T-helper 1 cell treated with Interleukin-12 subunit alpha and Interleukin-12 subunit beta and Interleukin-4 antibody, amounts not matched to agents 30 ng/mL and 1 ng/mL, for 36 hours (primary cell): ENCODE data around the gene MIS18A. TPM values are rescaled to one million over a fixed set of nuclear protein-coding genes. Genes with fewer than 3 reads are reported as not detected.
"Not testable (repeated sequence)": the region's sequence is repeated elsewhere in the genome, so short reads cannot be mapped to it uniquely, and the experiment has no call there.

ENCODE experiments used
- intact Hi-C: fragments of 100-400 bp; cut with micrococcal nuclease; formaldehyde crosslinking; loops from one replicate; pipeline ENCODE4 v1.15.1; 2024
- total RNA-seq: library from RNA; stranded (reverse); gene quantifications from 2 replicates; pipeline ENCODE4 v1.2.3, GENCODE V29; 2022

Gene MIS18A
- total RNA-seq, 1 donor from 2014 or later, result 17.0 TPM

DNA sequence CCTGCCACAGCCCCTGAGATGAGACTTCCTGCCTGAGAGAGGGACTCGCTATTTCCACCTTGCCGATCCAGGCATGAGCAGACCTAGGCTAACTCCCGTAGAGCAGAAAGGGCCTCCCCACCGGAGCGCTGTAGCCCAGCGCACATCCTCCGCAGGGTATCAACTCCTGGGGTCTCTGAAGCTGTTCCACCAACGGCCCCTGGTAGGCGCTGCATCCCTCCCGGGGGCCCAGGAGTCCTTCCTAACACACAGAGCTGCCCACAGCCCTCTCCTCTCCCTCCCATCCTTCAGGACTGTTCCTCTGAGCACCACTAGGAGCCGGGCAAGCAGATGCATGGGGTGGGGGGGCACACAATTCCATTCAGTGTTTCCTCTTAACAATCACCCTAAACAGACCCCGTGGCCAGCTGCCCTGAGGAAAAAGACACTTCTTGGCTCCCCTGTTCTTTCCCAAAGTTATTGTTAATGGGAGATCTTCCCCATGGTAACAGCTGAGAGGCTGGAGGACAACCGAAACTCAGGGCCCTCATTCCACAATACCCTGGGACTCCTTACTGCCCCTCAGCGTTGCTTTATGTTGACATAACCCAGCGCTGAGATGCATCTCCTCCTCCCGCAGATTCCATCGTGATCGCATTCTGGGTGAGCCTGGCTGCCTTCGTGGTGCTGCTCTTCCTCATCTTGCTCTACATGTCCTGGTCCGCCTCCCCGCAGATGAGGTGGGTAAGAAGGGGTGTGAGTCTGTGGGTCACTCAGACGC lies 27.4 kb upstream of the MIS18A start:
- intact Hi-C loops, result no loop called here

DNA sequence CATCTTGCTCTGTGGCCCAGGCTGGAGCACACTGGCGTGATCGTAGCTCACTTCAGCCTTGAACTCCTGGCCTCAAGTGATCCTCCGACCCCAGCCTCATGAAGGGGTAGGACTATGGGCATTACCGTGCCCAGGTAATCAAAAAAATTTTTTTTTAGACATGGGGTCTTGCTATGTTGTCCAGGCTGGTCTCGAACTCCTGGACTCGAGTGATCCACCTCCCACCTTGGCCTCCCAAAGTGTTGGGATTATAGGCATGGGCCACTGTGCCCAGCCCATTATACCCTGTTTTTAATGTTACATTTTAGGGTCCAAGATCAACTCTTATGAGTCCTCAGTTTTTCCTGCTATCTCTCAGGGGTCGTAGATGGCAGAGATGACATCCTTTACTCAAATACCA lies 26.1 kb upstream of the MIS18A start:
- intact Hi-C loops, result no loop called here

DNA sequence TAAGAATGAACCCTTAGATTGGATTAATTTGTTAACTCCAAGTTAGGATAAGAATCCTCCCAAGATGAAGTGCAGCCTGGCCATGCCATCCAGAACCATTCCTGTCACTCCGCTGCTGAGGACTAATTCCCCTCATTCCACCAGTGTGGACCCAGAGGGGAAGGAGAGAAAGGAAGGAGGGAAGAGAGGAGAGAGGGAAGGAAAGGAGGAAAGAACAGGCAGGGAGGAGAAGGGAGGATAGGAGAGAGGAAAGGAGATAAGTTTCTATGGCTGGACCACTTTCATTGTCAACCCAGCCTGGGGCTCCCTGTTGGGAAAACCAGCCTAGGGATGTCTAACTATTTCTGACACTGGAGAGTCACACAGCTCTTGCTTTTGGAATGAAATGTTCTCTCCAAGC lies 24.5 kb upstream of the MIS18A start:
- intact Hi-C loops, result no loop called here

DNA sequence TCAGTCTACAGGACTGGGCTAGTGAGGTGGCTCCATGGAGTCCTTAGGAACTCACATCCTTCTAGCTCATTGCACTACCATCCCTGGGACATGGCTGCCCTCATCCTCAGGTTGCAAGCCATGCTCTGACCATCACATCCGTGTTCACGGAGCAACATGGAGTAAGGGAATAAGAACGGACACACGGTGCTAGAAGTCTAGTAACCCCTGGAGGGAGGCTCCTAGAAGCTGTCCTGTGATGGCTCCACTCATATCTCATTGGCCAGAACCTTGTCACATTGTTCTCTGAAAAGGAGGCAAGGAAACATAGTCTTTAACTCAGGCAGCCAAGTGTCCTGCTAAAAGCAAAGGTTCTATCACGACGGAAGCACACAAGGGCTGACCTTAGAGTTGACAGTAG lies 23.7 kb upstream of the MIS18A start:
- intact Hi-C loops, result no loop called here

DNA sequence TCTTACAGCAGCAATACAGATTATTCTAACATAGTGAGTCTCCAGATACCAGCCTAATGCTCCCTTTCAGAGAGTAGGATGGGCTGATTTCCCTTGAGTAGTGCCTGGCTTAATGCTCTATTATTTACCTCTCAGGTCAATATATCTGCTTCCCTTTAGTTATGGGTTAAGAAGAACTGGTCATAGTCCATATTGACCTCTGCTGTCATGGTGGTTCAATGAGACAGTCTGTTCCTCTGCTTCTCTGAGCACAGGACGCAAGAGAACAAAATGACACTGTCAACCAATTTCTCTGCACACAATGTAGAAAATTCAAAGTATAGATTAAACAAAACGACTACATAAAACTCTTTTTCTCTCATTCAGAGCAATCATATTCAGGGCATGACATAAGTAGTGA lies 22.7 kb upstream of the MIS18A start:
- intact Hi-C loops, result no loop called here

DNA sequence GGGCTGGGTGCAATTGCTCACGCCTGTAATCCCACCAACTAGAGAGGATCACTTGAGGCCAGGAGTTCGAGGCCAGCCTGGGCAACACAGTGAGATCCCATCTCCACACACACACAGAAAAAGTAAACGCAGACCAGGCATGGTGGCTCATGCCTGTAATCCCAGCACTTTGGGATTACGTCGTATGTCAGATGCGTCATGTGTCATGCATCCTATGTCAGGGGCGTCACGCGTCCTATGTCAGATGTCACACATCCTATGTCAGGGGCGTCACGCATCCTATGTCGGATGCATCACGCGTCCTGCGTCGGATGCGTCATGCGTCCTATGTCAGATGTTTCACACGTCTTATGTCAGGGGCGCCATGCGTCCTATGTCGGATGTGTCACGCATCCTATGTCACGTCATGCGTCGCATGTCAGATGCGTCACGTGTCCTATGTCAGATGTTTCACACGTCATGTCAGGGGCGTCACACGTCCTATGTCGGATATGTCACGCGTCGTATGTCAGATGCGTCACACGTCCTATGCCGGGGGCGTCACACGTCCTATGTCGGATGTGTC lies 21.4 kb upstream of the MIS18A start:
- intact Hi-C loops, result no loop called here

DNA sequence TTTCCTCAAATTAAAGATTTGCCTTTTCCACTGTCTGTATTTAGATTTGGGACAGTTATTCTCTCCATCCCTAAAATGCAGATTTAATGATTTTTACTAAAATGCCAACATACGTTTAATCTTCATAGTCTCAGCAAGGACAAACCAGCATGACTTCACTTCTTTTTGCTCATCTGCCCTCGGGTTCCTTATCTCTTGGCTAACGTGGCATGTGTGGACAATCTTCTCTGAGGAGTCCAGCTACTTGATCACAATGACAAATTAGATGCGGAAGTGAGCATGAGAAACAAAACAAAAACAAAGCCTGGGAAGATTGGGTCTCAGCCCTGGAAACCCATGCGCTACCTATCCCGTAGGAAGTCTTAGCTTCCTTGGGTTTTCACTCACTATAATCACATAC lies 20.8 kb upstream of the MIS18A start:
- intact Hi-C loops, result no loop called here

DNA sequence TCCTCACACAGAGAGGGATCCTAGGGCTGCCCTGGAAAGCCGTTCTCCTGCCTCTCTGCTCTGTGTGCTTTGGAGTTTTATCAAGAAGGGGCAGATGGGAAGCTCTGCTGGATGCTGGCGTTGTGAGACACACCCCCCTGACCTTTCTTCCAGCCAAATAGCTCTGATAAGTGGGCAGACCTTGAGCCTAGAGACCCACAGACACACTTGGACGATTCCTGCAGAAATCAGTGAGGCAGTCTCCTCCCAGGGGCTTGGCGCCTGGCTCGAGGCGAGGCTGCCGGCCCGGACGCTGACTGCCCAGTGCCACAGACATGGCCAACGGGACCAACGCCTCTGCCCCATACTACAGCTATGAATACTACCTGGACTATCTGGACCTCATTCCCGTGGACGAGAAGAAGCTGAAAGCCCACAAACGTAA lies 19.8 kb upstream of the MIS18A start, which contains the start of gene MRAP:
Gene MRAP, plus strand, starts transcription at position 198 of the 424 bp plus-strand sequence. Its CDS starts 117 bp downstream, at position 315.
- intact Hi-C loops, result no loop called here

DNA sequence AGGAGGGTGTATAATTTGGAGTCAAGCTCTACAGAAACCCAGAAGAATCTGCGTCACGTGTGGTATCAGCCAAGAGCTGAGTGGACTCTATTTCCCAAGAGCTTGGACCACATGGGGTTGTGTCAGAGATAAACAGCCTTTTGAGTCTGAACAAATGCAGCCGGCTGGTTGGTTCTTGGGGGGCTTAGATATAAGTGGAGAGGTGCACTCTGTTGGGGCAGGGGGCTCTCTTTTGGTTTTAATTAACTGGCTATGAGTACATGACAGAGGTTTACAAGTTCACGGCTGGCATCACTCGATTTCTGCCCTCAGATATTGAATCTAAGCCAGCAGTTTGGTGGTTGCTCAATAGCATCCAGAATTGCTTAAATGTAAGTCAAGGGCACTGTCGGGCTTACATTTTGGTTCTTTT lies 19.3 kb upstream of the MIS18A start:
- intact Hi-C loops, result no loop called here

DNA sequence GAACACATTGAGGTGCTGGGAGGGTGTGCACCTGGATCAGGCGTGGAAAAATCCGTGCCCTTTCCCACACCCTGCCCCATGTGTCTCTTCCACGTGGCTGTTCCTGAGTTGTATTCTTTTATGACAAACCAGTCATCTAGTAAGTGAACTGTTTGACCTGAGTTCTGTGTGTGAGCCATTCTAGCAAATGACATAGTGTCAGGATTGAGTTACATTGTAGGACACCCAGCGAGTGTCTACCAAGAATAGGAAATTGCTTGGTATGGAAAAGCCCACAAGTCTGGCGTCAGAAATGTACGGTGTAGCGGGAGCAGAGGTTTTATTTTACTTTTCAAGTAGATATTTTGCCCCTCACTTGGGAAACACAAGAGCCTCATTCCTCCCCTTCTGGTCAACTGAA lies 18.6 kb upstream of the MIS18A start:
- intact Hi-C loops, result no loop called here

DNA sequence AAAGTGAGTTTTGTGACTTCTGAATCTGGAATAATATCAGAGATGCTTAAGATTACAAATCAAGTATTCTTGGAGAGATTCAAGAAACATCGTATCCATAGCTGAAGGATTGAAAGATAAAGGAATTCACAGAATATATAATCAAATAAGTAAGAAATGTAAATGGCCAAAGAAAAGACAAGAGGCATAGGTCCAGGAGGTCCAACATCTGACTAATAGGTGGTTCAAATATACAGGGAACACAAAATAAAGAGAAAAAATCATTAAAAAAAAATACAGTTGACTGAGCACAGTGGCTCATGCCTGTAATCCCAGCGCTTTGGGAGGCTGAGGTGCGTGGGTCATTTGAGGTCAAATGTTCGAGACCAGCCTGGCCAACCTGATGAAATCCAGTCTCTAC lies 6.6 kb upstream of the MIS18A start:
- intact Hi-C loops, result loop anchor here (10.0 kb wide), 1 partner anchor 791 kb away; no protein-coding TSS in a partner anchor

DNA sequence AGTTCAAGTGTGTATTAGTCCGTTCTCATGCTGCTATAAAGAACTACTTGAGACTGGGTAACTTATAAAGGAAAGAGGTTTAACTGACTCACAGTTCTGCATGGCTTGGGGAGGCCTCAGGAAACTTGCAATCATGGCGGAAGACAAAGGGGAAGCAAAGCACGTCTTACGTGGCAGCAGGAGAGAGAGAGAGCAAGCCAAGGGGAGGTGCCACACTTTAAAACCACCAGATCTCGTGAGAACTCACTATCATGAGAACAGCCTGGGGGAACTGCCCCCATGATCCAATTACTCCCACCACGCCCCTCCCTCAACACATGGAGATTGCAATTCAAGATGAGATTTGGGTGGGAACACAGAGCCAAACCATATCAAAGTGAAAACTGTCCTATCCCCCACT lies 4.1 kb upstream of the MIS18A start:
- intact Hi-C loops, result loop anchor here (10.0 kb wide), 1 partner anchor 788 kb away; no protein-coding TSS in a partner anchor

DNA sequence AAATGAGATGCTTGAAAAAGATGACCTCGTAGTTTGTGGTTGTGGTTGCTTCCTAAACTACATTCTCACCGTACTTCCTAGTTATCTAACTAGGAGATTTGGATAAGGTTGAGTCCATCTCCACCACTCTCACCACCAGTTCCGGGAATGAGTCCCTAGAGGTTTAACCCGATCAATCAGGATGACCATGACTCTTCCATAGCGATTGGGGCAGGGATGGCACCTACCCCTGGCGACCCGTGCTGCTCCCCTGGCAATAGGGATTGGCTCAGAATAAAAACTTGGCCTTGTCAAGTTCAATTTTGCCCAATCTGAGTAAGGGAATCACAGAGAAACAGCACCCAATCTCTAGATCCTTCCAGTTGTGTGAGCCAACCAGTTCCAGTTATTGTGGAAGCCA lies 2.7 kb upstream of the MIS18A start:
- intact Hi-C loops, result loop anchor here (10.0 kb wide), 1 partner anchor 787 kb away; no protein-coding TSS in a partner anchor

DNA sequence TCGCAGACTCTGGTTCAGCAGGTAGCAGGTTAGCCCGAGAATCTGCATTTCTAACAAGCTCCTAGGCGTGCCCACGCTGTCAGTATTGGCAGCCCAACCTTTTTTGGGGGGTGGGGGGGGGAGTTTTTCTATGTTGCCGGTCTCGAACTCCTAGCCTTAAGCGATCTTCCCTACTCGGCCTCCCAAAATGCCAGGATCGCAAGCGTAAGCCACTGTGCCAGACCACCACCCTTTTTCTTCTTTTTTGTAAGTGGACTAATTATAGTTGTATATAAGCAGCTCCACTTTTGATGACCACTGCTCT lies 480 bp upstream of the MIS18A start:
- intact Hi-C loops, result loop anchor here (1.0 to 5.0 kb wide), 9 partner anchors 114 to 1363 kb away; partner anchors contain the start of genes CFAP298, DNAJC28, EVA1C and ITSN1

DNA sequence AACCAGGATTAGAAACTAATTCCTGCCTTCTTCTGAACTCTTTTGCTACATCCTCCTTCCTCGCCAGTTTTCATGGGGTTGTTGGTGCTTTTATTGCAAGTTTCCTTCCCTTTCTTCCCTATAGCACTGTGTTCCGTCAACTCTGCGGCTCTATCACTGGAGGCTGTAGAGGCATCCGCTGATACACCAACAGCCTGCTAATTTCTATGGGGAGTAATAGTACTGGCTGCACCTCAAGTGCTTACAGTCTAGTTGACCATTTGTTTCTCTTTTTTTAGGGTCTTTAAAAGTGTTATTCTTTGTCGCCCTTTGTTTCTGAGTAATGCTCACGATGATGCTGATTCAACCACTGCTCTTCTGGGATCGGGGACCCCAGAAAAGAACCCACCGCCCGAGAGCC lies 746 bp downstream of the MIS18A start:
- intact Hi-C loops, result loop anchor here (1.0 to 5.0 kb wide), 5 partner anchors 134 to 1365 kb away; partner anchors contain the start of genes DNAJC28, EVA1C, ITSN1 and SCAF4

DNA sequence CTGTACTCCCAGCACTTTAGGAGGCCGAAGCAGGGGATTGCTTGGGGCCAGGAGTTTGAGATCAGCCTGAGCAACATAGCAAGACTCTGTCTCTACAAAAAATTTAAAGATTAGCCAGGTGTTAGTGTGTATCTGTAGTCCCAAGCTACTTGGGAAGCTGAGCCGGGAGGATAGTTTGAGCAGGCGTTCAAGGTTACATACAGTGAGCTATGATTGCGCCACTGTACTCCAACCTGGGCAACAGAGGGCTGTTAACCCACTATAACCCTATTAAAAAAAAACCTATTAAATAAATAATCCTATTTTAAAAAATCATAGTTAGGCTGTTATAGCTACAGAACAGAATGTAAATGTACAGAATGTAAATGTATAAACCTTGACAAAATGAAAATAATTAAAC lies 2.2 kb downstream of the MIS18A start:
- intact Hi-C loops, result loop anchor here (5.0 kb wide), 2 partner anchors 136 to 1216 kb away; partner anchors contain the start of genes DNAJC28 and EVA1C

DNA sequence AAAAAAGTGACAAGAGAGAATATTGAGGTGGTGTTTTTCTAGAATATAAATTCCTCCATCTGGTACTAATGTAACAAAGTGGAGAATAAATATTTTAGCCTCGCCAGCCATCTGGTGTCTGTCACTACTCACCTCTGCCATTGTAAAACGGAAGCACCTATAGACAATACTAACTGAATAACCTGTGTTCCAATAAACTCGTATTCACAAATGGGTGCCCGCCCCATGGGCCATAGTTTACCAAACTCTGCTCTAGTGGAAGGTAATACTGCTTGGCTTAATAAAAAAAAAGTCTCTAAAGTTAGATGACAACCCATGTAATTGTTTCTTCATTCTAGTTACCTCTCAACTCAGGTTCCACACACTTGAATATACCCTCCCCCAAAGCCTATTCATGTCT lies 8.1 kb downstream of the MIS18A start:
- intact Hi-C loops, result no loop called here

DNA sequence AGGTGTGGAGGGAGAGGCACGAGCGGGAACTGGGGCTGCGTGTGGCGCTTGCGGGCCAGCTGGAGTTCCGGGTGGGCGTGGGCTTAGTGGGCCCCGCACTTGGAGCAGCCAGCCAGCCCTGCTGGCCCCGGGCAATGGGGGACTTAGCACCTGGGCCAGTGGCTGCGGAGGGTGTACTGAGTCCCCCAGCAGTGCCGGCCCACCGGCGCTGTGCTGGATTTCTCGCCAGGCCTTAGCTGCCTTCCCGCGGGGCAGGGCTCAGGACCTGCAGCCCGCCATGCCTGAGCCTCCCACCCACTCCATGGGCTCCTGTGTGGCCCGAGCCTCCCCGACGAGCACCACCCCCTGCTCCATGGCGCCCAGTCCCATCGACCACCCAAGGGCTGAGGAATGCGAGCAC lies 13.5 kb downstream of the MIS18A start:
- intact Hi-C loops, result not testable (repeated sequence)

DNA sequence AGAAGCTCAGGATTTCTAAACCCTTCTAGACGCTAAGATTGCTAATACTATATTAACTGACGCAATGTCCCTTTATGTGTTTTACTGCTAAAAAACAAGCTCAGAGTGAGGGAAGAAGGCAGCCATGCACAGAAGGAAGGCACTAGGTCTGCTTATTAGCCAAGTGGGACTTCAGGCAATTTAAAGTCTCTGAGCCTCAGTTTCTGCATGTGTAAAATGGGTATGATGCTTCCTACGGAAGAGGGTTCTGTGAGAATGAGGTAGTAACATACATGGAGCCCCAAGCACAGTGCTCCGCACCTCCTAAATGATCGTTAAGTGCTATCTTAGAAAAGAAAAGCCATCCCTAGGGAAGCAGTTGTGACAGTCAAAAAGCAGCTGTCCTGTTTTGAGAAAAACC lies 16.9 kb downstream of the MIS18A start:
- intact Hi-C loops, result no loop called here

DNA sequence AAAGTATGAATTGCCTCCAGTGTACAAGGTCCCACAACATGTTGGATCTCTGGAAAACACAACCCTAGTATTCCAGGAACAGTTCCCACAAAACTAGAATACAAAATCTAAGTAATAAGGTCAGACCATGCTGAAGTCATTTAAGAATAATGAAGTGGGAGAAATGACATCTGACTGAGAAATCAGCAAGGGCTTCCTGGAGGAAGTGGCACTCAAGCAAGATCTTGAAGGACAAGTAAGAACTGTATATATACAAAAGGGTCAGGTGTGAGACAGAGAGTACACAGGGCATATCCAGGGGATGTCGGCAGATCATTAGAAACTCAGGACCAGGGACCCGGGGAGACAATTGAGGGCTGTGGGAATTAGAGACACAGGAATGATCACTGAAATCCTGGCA lies 18.7 kb downstream of the MIS18A start:
- intact Hi-C loops, result no loop called here

DNA sequence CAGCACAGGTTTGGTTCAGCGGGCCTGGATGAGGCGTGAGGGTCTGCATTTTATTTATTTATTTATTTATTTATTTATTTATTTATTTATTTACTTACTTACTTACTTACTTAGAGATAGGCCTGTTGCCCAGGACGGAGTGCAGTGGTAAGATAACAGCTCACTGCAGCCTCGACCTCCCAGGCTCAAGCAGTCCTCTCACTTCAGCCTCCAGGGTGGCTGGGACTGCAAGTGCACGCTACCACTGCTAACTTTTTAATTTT lies 20.1 kb downstream of the MIS18A start:
- intact Hi-C loops, result loop anchor here (1.0 to 2.0 kb wide), 3 partner anchors 384 to 472 kb away; no protein-coding TSS in a partner anchor

DNA sequence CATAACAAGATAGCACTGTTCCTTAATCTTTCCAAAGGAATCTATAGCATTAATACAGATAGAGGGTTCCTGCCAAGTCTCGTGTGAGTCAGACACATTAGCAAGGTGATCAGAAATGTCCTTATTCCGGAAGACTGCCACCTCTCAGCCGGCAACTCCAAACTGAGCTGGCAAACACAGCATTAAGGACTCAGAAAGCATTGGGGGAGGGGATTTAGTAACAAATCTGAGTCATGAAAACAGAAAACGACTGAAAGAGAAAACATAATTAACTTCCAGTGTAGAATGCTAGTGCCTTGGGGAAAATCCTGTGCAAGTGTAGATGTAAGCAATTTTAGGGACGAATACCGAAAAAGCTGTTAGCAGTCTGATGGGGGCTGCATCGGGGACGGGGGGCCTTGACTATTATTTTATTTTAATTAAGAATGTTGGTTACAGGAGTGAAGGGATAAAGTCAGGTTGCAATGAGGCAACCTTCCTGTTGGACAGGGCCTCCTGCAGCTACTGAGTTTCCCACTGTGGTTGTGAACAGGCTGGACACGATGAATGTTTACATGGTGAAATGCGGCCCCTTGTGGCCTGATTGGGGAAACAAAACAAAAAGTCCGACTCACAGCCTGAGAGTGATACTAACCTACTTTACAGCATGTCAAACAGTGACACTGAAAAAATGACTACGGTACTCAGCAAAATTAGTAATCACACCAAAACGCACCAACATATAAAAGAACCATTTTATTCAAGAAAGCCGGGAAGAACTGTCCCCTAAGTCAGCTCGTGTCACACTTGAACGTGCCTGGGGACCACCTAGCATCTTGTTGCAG lies 20.7 kb downstream of the MIS18A start:
- intact Hi-C loops, result loop anchor here (1.0 to 2.0 kb wide), 3 partner anchors 383 to 472 kb away; no protein-coding TSS in a partner anchor
